GM18951 (cell line): Measurements from ENCODE around the gene GNG7.
"Not testable (repeated sequence)": the region's sequence is repeated elsewhere in the genome, so short reads cannot be mapped to it uniquely, and the experiment has no call there.

Source experiments
- POLR2A ChIP-seq: IDR thresholded peaks from 4 replicates; pipeline ENCODE4 v1.6.1; 2011; ENCODE audit warnings: mild to moderate bottlenecking; ENCODE audit not compliant: insufficient read length, insufficient read depth; ENCODE audit errors: extremely low read depth
- in situ Hi-C: fragments of 300-500 bp; cut with MboI; formaldehyde crosslinking; loops from one replicate; pipeline ENCODE4 v1.12.0; 2022; ENCODE audit warnings: low sequenced_read_pairs, mixed read lengths, inconsistent platforms; ENCODE audit not compliant: unreplicated experiment

GNG7 gene

GRCh38 chr19:2555422-2556220 lies 146.9 kb downstream of the GNG7 start:
- no peak for TF ChIP-seq POLR2A
- in situ Hi-C loops = no loop called here

DNA sequence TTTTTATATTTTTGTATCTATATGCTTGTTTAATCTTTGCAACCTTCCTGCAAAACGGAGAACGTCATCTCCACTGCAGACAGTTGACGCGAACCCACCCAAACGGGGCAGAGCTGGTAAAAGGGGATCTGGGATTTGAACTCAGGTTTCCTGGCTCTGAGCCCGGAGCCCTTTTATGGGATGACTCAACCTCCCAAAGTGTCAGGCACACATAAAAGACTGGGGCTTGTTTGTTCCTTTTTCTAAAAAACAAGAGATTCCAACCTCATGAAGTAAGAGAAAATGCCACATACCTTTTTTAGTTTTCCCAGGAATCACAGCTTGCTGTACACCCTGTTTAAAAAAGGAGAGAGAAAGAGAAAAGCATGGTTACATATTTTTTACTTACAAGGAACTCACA lies 147.6 kb downstream of the GNG7 start:
- in situ Hi-C loops = no loop called here
- no peak for TF ChIP-seq POLR2A

DNA sequence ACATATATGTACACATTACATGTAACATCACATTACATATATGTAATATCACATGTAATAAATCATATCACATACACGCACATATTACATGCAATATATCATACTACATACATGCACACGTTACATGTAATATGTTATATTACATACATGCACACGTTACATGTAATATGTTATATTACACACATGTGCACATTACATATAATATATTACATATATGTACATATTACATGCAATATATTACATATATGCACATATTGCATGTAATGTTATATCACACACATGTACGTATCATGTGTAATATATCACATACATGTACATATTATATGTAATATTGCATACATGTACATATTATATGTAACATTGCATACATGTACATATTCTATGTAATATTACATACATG lies 149.0 kb downstream of the GNG7 start:
- in situ Hi-C loops = no loop called here
- TF ChIP-seq POLR2A = no peak

GRCh38 chr19:2552859-2553258 lies 149.6 kb downstream of the GNG7 start:
- no peak for TF ChIP-seq POLR2A
- in situ Hi-C loops = no loop called here

DNA sequence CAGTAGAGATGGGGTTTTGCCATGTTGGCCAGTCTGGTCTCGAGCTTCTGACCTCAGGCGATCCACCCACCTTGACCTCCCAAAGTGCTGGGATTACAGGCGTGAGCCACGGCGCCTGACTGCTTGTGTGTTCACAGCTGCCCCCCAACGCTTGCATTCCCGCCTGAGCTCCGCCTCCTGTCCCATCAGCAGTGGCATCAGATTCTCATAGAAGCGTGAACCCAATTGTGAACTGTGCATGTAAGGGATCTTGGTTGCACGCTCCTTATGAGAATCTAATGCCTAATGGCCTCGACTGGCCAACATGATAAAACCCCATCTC lies 150.7 kb downstream of the GNG7 start:
- in situ Hi-C loops = no loop called here
- no peak for TF ChIP-seq POLR2A

DNA sequence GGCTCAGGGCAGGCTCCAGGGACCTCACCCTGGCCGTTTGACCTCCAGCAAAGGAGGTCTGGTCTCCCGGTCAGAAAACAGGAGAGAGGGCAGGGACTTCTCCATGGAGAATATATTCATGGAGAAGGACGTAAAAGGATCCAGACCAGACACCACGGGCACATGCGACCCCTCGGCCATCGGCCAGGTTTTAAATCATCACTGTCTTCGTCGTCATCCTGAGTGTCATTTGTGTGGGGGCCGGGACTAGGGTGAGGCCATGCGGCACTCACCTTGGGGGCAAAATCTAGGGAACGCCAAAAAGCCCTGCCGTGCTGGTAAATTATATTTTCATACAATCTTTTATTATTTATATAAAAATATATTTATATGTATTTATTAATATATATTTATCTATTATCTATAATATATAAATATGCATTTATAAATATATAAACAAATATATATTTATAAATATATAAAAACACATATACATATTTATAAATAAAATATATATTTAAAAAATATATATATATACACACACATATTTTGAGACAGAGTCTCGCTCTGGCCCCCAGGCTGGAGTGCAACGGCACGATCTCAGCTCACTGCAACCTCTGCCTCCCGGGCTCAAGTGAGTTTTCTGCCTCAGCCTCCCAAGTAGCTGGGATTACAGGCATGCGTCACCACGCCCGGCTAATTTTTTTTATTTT lies 151.2 kb downstream of the GNG7 start:
- in situ Hi-C loops = no loop called here
- TF ChIP-seq POLR2A = no peak

DNA sequence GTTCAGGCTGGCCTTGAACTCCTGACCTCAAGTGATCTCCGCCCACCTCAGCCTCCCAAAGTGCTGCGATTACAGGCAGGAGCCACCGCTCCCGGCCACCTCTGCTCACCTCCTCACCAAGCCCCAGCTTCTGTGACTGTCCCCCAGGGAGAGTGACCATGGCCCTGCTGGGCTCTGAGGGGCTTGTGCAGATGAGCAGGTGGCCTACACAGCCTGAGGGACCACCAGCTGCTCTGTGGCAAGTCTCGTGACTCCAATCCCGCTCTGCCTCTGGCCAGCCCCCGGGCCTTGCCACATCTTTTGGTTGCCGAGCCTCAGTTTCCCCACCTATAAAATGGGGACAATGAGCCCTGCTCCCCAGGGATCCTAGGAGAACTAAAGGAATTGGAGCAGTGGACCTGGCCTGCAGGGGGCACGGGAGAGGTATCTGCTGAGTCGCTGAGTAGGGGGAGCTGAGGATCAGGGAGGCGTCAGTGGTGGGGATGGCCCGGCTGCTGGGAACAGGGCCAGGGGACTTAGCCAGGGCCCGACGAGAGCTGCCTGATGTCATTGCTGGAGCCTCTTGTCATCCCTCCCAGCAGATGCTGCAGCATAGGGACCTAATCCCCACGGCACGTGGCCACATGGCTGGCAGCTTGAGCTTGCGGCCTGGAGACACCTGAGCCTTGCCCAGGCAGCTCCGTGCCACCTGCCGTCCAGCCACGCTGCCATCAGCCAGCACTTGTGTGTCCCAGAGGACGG lies 151.9 kb downstream of the GNG7 start:
- TF ChIP-seq POLR2A = no peak
- in situ Hi-C loops = no loop called here

DNA sequence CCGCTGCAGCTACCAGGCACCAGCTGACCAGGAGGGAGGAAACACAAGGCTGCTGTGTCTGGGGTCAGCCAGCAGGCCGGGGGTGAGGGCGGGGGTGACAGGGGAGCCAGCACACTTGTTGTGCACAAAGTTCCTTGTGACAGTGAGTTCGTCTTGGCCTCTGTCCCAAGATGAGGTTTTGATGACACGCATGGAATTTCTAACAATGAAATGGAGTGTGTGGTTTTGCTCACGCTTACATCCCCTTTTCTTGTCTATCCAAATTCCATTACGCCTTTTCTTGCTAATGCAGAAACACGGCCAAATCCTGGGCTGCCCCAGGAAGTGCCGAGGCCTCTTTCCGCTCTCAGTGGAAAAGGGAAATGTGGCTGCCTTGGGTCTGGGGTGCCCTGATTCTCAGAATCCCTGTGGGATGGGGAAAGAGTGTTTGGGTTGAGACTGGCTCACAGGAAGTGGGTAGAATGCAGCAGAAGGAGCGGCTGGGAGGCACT lies 152.7 kb downstream of the GNG7 start:
- TF ChIP-seq POLR2A = no peak
- in situ Hi-C loops = no loop called here

- in situ Hi-C loops = no loop called here
- TF ChIP-seq POLR2A = no peak
These were observed 153.5 kb downstream of the GNG7 start for GRCh38 chr19:2548966-2549365.

- in situ Hi-C loops = no loop called here
- TF ChIP-seq POLR2A = no peak
These were observed 154.8 kb downstream of the GNG7 start for GRCh38 chr19:2547721-2548120.

GRCh38 chr19:2547033-2547680 lies 155.3 kb downstream of the GNG7 start:
- in situ Hi-C loops = no loop called here
- TF ChIP-seq POLR2A = no peak

DNA sequence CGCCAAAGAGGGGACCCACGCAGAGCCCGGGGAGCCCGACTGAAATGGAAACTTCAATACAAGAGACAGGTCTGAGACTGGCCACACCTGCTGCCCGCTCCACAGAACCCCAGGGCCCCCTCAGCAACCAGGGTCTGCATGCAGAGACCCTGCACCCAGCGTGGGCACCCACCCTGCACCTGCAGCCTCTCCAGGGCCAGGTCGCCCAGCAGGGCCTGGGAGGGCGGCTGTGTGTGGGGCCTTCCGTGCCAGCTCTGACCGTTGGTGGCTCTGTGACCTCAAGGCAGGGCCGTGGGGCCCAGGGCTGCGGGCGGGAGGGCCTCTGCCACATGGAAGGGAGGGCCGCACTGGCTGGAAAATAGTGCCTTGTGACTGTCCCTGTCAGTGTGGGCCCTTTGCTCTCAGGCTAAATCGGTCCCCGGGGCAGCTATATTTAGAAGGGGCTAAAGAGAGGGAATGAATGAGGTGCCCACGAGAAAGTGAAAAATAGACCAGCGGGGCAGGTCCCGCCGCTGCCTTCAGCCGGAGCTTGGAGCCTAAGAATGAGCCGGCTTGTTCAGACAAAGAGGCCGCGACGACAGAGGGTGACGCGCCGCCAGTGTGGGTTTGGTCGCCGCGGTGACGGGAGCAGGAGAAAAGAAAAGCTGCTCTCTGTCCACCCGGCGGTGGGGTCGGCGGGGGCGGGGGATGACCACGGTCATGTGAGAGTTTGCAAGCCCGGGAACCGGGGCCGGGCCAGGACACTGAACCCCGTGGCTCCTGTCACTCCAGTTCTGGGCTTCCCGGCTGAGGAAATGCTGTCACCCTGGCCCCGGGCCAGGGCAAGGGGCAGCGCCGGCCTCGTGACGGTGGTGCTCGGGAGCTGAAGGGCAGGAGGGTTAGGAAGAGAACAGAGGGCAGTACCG lies 156.1 kb downstream of the GNG7 start:
- TF ChIP-seq POLR2A = no peak
- in situ Hi-C loops = no loop called here

GRCh38 chr19:2545416-2546127 lies 156.9 kb downstream of the GNG7 start:
- in situ Hi-C loops = not testable (repeated sequence)
